ENCODE data around the gene TAT.
A peak's percentile ranks its signal among the peaks of the same experiment; 100 is the strongest.
"Not testable (repeated sequence)": the region's sequence is repeated elsewhere in the genome, so short reads cannot be mapped to it uniquely, and the experiment has no call there.

The TAT gene

DNA sequence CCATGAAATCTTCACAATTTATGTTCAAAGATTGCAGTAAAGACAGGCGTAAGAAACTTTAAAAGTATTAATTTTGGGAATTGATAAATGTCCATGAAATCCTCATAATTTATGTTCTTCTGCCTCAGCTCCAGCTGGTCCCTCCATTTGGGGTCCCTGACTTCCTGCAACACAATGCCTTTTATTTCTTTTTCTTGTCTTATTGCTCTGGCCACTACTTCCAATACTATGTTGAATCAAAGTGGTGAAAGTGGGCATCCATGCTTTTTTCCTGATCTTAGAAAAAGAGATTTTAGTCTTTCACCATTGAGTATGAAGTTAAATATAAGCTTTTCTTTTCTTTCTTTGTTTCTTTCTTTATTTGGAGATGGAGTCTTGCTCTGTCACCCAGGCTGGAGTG, 14.3 kb downstream of the TAT start:
- TF ChIP-seq CTCF (conservative IDR thresholded peaks at IDR 0.05): no peak
- no peak for TF ChIP-seq ZFX (IDR thresholded peaks at IDR 0.05)
- H3K27ac ChIP-seq: no peak overlapping the region

- H3K27ac ChIP-seq: not testable (repeated sequence)
Observed at GRCh38 chr16:71561886-71562285, 15.0 kb downstream of the TAT start.

DNA sequence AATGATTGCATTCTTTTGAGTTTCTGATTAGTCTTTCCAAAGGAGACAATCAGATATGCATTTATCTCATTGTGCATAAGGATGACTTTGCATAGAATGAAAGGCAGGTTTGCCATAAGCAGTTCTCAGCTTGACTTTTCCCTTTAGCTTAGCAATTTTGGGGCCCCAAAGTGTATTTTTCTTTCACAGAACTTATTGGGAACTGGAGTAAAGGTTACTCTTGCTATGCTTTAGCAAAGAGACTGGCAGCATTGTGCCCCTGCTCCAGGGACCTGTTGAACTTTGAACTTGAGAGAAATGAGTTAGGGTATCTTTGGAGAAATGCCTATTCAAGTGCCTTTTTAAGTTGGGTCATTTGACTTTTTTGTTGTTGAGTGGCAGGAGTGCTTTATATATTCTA, 17.0 kb downstream of the TAT start:
- H3K27ac ChIP-seq: no peak overlapping the region
- TF ChIP-seq CTCF (conservative IDR thresholded peaks at IDR 0.05): no peak
- TF ChIP-seq ZFX (IDR thresholded peaks at IDR 0.05): no peak

DNA sequence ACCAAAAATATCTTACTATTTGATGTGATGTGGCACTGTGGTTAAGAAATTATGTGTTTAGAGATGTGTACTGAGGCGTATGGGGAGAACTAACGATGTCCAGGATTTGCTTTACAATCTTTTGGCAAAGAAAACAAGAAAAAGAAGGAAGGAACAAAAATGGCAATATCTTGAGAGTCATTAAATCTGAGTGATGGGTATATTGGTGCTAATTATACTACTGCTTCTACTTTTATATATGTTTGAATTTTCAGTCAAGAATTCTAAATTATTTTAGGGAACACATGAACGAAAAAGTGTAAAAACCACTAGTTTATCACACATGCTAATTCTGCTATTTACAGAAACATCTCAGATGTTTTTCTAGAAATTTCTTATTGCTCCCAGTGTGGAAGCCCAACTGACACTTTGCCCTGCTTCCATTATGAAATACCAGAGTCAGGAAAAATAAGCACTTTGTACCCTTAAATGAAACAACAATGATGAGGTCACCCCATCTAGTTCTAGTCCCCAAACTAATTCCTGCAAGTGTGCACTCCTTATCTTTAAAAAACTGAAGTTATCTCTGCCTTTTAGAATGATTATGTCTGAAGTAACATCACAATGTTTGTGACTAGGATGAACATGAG, 18.8 kb downstream of the TAT start:
- no peak overlapping the region for H3K27ac ChIP-seq
- TF ChIP-seq ZFX (IDR thresholded peaks at IDR 0.05): no peak
- no peak for TF ChIP-seq CTCF (conservative IDR thresholded peaks at IDR 0.05)

- TF ChIP-seq ZFX (IDR thresholded peaks at IDR 0.05) (no peak), CTCF (conservative IDR thresholded peaks at IDR 0.05) (no peak)
- no peak overlapping the region for H3K27ac ChIP-seq
Observed at GRCh38 chr16:71557299-71557698, 19.6 kb downstream of the TAT start.

GRCh38 chr16:71555230-71555891, 21.5 kb downstream of the TAT start:
- H3K27ac ChIP-seq: no peak overlapping the region
- TF ChIP-seq CTCF (conservative IDR thresholded peaks at IDR 0.05) (no peak), ZFX (IDR thresholded peaks at IDR 0.05) (no peak)

DNA sequence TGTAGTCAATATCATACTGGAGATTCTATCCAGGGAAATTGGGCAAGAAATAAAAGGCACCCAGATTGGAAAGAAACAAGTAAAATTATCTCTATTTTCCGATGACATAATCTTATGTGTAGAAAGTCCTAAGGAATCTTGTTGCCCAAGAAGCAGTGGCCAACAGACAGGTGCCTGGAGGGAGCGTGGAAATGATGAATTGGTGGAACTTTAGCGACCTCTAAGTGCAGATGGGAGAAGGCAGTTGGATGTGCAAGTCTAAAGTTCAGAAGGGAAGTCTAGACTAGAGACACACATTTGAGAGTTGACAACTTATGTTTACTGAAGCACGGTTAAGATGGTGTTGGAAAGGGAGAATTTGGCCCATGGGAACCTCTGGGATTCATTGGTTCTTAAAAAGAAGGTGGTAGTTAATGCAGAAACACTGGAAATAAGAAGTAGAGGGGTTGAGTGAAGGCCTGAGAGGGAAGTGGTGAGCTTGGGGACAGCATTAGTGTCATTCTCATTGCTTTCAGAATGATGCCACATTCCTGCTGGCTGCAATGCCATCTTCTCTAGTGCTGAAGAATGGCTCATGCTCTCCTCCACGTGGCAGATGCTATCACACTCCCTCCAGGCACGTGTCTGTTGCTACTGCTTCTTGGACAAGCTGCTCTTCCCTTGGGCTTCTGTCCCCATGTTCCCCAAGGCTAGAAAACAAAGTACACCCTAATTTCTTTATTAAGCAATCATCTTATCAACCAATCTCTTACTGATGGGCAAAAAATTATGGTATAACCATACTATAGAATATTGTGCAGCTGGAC, 24.0 kb downstream of the TAT start:
- TF ChIP-seq CTCF (conservative IDR thresholded peaks at IDR 0.05) (peak; percentile 26), ZFX (IDR thresholded peaks at IDR 0.05) (no peak)
- H3K27ac ChIP-seq: no peak overlapping the region

Measured in C4-2B (cell line).